ENCODE measurements around the gene TNIK. TPM values are rescaled to one million over a fixed set of nuclear protein-coding genes. Genes with fewer than 3 reads are reported as not detected.

Gene TNIK
- total and polyA plus RNA-seq, 4 donors: 3.7 to 9.8 (median 5.2) TPM

- WGBS: 91% methylated on average over 5 of the region's 5 CpGs
- Histone ChIP-seq H3K4me3 (ENCODE audit: low read depth in 1 of 3, low read length in 3 of 3) (no peak overlapping the region), H3K36me3 (ENCODE audit: control insufficient read depth in 4 of 4, insufficient read depth in 3 of 4, low read depth in 1 of 4, low read length in 3 of 4) (peaks cover 0 to 2% (median 0%) of the 10 kb centered on the region in 4 donors), H3K4me1 (ENCODE audit: control insufficient read depth in 4 of 4, insufficient read depth in 4 of 4, low read length in 3 of 4) (peaks cover 0 to 3% (median under 1%) of the 10 kb centered on the region in 4 donors), H3K27ac (ENCODE audit: low read depth in 1 of 2, low read length in 2 of 2) (no peak overlapping the region), H3K27me3 (ENCODE audit: control insufficient read depth in 4 of 4, insufficient read depth in 4 of 4, low read length in 3 of 4) (no peaks in the 10 kb centered on the region), H3K9ac (ENCODE audit: low read depth in 1 of 2, low read length in 2 of 2) (no peak overlapping the region), H3K9me3 (ENCODE audit: control insufficient read depth in 4 of 4, low read length in 3 of 4) (no peaks in the 10 kb centered on the region)
- TF ChIP-seq, protein P1, sequence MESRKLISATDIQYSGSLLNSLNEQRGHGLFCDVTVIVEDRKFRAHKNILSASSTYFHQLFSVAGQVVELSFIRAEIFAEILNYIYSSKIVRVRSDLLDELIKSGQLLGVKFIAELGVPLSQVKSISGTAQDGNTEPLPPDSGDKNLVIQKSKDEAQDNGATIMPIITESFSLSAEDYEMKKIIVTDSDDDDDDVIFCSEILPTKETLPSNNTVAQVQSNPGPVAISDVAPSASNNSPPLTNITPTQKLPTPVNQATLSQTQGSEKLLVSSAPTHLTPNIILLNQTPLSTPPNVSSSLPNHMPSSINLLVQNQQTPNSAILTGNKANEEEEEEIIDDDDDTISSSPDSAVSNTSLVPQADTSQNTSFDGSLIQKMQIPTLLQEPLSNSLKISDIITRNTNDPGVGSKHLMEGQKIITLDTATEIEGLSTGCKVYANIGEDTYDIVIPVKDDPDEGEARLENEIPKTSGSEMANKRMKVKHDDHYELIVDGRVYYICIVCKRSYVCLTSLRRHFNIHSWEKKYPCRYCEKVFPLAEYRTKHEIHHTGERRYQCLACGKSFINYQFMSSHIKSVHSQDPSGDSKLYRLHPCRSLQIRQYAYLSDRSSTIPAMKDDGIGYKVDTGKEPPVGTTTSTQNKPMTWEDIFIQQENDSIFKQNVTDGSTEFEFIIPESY (IDR thresholded peaks at IDR 0.05): no peak
- TF ChIP-seq, protein P2, sequence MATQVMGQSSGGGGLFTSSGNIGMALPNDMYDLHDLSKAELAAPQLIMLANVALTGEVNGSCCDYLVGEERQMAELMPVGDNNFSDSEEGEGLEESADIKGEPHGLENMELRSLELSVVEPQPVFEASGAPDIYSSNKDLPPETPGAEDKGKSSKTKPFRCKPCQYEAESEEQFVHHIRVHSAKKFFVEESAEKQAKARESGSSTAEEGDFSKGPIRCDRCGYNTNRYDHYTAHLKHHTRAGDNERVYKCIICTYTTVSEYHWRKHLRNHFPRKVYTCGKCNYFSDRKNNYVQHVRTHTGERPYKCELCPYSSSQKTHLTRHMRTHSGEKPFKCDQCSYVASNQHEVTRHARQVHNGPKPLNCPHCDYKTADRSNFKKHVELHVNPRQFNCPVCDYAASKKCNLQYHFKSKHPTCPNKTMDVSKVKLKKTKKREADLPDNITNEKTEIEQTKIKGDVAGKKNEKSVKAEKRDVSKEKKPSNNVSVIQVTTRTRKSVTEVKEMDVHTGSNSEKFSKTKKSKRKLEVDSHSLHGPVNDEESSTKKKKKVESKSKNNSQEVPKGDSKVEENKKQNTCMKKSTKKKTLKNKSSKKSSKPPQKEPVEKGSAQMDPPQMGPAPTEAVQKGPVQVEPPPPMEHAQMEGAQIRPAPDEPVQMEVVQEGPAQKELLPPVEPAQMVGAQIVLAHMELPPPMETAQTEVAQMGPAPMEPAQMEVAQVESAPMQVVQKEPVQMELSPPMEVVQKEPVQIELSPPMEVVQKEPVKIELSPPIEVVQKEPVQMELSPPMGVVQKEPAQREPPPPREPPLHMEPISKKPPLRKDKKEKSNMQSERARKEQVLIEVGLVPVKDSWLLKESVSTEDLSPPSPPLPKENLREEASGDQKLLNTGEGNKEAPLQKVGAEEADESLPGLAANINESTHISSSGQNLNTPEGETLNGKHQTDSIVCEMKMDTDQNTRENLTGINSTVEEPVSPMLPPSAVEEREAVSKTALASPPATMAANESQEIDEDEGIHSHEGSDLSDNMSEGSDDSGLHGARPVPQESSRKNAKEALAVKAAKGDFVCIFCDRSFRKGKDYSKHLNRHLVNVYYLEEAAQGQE (IDR thresholded peaks at IDR 0.05): no peak
- TF ChIP-seq EGR1 (IDR thresholded peaks at IDR 0.05; ENCODE audit: low read depth in 2 of 2) (no peak), RAD21 (IDR thresholded peaks at IDR 0.05) (no peak), HNF4A (conservative IDR thresholded peaks at IDR 0.05) (no peak), HNF4G (IDR thresholded peaks at IDR 0.05) (no peak), RXRA (IDR thresholded peaks at IDR 0.05) (no peak), TAF1 (conservative IDR thresholded peaks at IDR 0.05) (no peak)
- TF ChIP-seq, protein P3, sequence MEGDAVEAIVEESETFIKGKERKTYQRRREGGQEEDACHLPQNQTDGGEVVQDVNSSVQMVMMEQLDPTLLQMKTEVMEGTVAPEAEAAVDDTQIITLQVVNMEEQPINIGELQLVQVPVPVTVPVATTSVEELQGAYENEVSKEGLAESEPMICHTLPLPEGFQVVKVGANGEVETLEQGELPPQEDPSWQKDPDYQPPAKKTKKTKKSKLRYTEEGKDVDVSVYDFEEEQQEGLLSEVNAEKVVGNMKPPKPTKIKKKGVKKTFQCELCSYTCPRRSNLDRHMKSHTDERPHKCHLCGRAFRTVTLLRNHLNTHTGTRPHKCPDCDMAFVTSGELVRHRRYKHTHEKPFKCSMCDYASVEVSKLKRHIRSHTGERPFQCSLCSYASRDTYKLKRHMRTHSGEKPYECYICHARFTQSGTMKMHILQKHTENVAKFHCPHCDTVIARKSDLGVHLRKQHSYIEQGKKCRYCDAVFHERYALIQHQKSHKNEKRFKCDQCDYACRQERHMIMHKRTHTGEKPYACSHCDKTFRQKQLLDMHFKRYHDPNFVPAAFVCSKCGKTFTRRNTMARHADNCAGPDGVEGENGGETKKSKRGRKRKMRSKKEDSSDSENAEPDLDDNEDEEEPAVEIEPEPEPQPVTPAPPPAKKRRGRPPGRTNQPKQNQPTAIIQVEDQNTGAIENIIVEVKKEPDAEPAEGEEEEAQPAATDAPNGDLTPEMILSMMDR (IDR thresholded peaks at IDR 0.05; ENCODE audit: low read depth, low read length, missing input control): no peak
- DNase-seq (ENCODE audit: low spot score): no peak
Observed at GRCh38 chr3:171176244-171176933, 283.8 kb downstream of the TNIK start.

DNA sequence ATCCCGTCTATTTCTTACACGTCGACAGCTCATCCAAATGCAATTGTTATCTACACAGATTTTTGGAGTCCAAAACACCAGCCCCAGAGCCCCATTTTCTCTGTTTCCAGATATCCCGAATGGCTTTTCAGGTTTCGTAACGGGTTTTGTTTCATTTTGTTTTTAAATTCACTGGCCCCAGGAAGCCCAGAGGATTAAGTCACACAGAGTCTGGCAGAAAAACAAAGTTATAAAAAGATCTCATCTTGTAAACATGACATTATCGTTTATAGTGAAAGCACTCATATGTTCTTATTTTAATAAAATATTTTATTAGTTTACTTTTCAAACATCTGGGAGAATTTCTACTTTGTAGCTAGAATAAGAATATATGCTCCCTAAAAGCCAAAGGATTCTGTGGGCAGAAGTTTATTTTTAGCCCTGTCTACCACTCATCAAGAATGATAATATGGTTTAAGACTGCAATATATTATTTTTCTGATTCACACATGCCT is 284.4 kb downstream of the TNIK start:
- TF ChIP-seq RAD21 (IDR thresholded peaks at IDR 0.05) (no peak), JUND (IDR thresholded peaks at IDR 0.05) (no peak), HNF4G (IDR thresholded peaks at IDR 0.05) (no peak), HNF4A (conservative IDR thresholded peaks at IDR 0.05) (no peak), FOXA2 (IDR thresholded peaks at IDR 0.05) (no peak), GABPA (IDR thresholded peaks at IDR 0.05 in 1 of 2, conservative IDR thresholded peaks at IDR 0.05 in 1 of 2) (no peak), FOXA1 (IDR thresholded peaks at IDR 0.05) (no peak)
- TF ChIP-seq, protein P4, sequence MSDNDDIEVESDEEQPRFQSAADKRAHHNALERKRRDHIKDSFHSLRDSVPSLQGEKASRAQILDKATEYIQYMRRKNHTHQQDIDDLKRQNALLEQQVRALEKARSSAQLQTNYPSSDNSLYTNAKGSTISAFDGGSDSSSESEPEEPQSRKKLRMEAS (IDR thresholded peaks at IDR 0.05): no peak
- Histone ChIP-seq H3K4me1 (ENCODE audit: control insufficient read depth in 4 of 4, insufficient read depth in 4 of 4, low read length in 3 of 4) (peaks cover 0 to 7% (median 5%) of the 10 kb centered on the region in 4 donors), H3K9me3 (ENCODE audit: control insufficient read depth in 4 of 4, low read length in 3 of 4) (no peaks in the 10 kb centered on the region), H3K9ac (ENCODE audit: low read depth in 1 of 2, low read length in 2 of 2) (no peak overlapping the region), H3K27me3 (ENCODE audit: control insufficient read depth in 4 of 4, insufficient read depth in 4 of 4, low read length in 3 of 4) (no peaks in the 10 kb centered on the region), H3K36me3 (ENCODE audit: control insufficient read depth in 4 of 4, insufficient read depth in 3 of 4, low read depth in 1 of 4, low read length in 3 of 4) (peaks cover 0 to 2% (median 0%) of the 10 kb centered on the region in 4 donors), H3K4me3 (ENCODE audit: low read depth in 1 of 3, low read length in 3 of 3) (no peak overlapping the region), H3K27ac (ENCODE audit: low read depth in 1 of 2, low read length in 2 of 2) (no peak overlapping the region)
- 84% methylated on average over 7 of the region's 7 CpGs for WGBS
- no peak for DNase-seq (ENCODE audit: low spot score)
